KOPT-K1 (cell line): ENCODE results near the gene ZNF618.

ENCODE experiments used
- H3K27ac ChIP-seq: fragments of 200-600 bp; sonication (generic); 2 replicates; pipeline ENCODE4 v1.5.1; 2016; ENCODE audit warnings: antibody characterized with exemption, mild to moderate bottlenecking, low read depth, low read length; ENCODE audit not compliant: poor library complexity, severe bottlenecking
- H3K36me3 ChIP-seq: fragments of 200-600 bp; sonication (generic); 2 replicates; pipeline ENCODE4 v1.5.1; 2017; ENCODE audit warnings: antibody characterized with exemption, mild to moderate bottlenecking, low read length, moderate library complexity; ENCODE audit not compliant: insufficient read depth
- H3K9me3 ChIP-seq: fragments of 200-600 bp; sonication (generic); 2 replicates; pipeline ENCODE4 v1.5.1; 2017; ENCODE audit warnings: antibody characterized with exemption, low read length, mild to moderate bottlenecking; ENCODE audit not compliant: insufficient read depth, poor library complexity, severe bottlenecking

The ZNF618 gene

DNA sequence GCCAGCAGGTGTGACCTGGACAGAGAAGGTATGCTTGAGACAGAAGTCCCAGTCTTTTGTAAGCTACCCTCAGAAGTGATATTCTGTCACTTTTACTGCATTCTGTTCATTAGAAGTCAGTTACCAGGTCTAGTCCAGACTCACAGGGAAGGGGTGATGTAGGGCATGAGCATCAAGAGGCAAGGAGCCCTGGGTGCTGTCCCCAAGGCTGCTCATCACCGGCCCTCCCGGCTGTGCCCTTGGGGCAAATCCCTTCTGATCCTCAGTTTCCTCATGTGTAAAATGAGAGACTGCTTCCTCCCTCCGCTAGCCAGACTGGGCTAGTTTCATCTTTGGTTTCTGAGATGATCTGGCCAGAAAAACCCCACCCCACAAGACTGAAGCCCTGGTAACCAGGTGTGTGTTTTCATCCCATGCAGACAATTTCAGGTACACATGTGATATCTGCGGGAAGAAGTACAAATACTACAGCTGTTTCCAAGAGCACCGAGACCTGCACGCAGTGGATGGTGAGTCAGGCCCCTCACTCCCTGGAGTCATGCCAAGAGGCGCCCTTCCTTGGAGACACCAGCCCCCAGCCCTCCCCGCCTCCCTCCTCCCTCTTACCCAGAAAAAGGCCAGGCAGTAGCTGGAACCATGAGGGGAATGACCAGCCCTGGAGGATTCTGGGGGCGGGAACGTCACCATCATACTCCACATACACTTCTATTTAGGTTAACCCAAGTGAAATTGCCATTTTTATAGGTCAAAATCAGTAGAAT is 131.0 kb downstream of the ZNF618 start:
- H3K9me3 ChIP-seq: no peaks in the 10 kb centered on the region
- no peak overlapping the region for H3K27ac ChIP-seq
- H3K36me3 ChIP-seq: no peaks in the 10 kb centered on the region

DNA sequence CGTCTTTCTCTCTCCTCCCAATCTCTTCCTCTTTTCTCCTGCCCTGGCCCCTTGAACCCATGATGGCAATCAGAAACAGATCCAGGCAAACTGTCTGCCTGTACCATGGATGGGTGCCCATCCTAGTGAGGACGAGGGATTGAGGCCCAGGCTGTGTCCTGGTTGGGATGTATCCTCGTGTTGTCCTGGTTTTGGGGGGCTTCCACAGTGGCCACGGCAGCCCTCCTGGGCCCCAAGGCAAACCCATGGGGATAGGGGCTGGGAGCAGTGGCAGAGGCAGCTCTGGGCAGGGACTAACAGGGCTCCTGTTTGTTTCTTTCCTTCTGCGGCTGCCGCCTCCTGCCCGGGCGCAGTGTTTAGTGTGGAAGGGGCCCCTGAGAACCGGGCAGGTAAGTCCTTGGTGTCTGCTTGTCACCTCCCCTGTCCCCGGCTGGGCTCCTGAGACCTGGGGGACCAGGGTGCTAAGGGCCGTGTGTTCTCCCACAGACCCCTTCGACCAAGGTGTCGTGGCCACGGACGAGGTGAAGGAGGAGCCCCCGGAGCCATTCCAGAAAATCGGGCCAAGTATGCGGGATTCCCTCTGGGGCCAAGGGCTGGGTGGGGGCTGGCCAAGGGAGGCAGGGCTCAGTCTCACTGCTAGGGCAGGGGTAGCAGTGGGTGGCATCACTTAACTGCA is 132.0 kb downstream of the ZNF618 start:
- Histone ChIP-seq H3K27ac (no peak overlapping the region), H3K36me3 (no peaks in the 10 kb centered on the region), H3K9me3 (no peaks in the 10 kb centered on the region)

DNA sequence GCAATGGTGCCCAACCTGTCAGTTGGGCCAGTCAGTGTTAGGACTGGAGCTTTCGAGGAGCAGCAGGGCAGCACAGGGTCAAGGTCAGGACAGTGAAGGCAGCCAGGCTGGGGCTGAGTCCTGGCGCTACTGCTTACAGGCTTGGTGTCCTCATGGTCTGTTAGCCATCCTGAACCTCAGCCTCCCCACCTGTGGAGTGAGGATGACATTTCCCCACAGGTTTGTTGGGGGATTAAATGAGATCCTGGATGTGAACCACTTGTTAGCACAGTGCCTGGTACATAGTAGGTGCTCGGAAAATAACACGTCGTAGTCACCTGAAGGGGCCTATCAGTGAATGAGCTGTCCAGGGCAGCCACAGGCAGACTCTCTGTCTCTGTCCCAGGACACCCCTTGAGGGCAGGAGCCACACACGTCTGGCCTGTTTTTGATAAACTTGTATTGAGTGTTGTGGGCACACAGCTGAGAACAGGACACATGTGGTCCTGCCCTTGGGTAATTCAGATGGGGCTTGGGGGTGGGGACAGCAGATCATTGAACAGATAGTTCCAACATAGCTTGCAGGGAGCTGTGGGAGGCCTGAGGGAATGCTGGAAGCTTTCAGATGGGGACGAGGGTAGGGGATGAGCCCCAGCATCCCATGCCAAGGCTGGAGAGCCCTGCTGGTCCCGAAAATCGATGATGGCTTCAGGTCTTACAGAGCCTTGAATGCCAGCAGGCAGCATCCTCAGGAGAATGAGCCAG is 132.7 kb downstream of the ZNF618 start:
- H3K36me3 ChIP-seq: no peaks in the 10 kb centered on the region
- no peaks in the 10 kb centered on the region for H3K9me3 ChIP-seq
- no peak overlapping the region for H3K27ac ChIP-seq

DNA sequence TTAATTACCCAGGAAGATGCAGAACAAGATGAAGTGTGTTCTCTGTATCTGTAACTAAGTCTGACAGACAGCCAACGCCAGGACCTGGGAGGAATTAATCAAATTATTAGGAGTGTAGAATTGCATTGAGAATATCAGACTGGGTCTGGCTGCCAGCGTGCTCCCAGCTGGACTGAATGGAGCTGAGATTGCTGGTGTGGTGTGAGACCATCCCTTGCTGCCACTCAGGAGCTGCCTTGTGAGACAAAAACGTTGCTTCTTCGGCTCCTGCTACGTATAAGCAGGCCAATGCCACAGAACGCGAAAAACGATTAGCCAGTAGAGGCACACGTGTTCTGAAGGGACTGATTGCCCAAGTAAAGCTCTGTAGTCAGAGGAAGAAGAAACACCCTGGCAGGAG is 135.2 kb downstream of the ZNF618 start:
- H3K36me3 ChIP-seq: no peaks in the 10 kb centered on the region
- H3K9me3 ChIP-seq: no peaks in the 10 kb centered on the region
- no peak overlapping the region for H3K27ac ChIP-seq

DNA sequence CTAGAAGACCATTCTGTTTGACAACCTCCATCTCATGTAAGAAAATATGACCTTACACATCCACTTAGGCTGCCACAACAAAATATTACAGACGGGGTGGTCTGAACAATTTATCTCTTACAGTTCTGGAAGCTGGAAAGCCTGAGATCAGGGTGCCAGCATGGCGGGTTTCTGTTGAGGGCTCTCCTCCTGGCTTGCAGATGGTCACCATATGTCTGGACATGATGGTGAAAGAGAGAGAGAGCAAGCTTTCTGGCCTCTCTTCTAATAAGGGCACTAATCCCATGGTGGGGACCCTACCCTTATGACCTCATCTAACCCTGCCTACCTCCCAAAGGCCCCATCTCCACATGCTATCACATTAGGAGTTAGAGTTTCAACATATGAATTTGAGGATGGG is 136.0 kb downstream of the ZNF618 start:
- no peaks in the 10 kb centered on the region for H3K36me3 ChIP-seq
- no peak overlapping the region for H3K27ac ChIP-seq
- H3K9me3 ChIP-seq: no peaks in the 10 kb centered on the region

DNA sequence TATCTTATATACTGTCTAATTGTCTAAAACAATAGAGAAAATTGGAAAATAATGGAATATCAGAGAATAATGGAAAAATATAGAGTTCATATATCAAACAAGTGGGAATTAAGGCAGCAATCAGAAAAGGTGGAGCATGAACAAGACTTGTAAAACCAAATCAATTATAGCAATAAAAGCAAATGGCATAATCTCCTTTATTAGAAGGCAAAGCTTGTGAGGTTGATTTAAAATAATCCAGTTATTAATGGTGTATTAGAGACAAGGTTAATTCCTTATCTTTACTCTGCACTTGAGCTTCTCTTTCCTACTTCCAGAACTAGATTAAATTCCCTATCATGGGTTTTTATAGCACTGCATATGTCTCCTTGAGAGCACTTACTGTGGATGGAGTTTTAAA is 137.9 kb downstream of the ZNF618 start:
- no peak overlapping the region for H3K27ac ChIP-seq
- H3K36me3 ChIP-seq: no peaks in the 10 kb centered on the region
- H3K9me3 ChIP-seq: no peaks in the 10 kb centered on the region

DNA sequence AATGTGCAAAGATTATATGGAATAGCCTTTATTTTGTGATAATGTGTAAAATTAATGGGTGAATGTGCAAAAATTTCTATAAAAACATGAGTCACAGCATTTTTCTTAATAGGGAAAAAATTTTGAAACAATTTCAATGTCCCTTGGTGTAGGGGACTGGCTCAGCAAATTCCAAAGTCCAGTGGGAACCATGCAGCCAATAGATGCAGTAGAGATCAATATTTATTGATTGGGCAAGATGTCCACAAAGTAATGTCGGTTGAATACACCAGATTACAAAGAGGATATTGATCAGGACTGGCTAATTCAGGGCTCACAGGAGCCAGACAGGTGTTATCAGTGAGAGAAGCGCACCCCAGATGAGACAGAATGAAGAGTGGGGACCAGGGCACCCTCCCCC is 139.5 kb downstream of the ZNF618 start:
- no peaks in the 10 kb centered on the region for H3K36me3 ChIP-seq
- H3K27ac ChIP-seq: no peak overlapping the region
- H3K9me3 ChIP-seq: no peaks in the 10 kb centered on the region

DNA sequence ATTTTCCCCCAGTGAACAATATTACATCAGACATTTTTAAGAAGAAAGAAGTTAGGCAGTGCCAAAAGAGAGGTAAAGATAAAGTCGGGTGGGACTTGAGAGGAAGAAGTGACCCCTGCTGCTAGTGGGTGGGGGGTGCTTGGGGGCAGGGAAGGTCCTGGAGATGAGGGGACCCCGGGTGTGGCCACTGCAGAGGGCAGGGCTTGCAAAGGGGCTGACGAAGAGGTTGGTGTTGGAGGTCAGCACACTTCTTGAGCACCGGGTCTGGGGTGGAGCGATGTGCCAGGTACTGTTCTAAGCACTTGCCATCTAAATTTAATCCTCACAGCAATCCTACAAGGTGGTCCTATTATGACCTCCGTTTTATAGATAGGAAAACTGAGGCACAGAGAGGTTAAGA is 140.0 kb downstream of the ZNF618 start:
- Histone ChIP-seq H3K36me3 (no peaks in the 10 kb centered on the region), H3K27ac (no peak overlapping the region)

DNA sequence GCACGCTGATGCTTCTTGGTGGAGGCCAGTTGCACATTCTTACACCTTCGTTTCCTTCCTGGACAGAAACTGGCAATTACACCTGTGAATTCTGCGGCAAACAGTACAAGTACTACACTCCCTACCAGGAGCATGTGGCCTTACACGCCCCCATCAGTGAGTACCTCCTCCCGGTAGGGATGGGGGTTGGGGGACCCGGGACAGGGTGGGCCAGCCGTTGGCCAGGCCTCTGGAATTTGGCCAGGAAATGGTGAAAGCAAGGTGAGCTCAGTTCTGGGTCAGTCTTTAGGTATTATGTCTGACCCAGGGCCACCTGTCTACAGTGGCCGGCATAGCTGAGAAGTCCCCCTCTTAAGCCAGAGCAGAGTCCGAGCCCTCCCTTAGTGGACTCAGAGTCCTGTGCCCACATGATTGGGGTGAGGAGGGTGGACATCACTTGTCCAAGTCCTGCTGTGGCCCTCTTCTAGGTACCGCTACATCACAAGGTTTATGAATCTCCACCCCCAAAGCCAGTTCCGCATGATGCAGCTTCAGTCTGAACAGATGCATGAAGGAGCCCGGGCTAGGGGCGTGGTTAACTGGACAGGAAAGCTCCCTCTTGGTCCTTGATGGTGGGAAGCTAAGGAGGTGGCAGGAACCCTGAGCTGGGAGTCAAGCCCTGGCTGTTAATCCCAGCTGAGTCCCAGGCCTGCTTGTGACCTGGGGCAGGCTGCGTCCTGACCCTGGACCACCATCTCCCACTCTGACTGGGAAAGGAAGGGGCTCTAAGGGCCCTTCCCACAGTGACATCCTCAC is 140.7 kb downstream of the ZNF618 start:
- no peak overlapping the region for H3K27ac ChIP-seq
- no peaks in the 10 kb centered on the region for H3K9me3 ChIP-seq
- no peaks in the 10 kb centered on the region for H3K36me3 ChIP-seq

More for the DNA sequence above, 140.0 kb downstream of the ZNF618 start:
- H3K9me3 ChIP-seq: no peaks in the 10 kb centered on the region

DNA sequence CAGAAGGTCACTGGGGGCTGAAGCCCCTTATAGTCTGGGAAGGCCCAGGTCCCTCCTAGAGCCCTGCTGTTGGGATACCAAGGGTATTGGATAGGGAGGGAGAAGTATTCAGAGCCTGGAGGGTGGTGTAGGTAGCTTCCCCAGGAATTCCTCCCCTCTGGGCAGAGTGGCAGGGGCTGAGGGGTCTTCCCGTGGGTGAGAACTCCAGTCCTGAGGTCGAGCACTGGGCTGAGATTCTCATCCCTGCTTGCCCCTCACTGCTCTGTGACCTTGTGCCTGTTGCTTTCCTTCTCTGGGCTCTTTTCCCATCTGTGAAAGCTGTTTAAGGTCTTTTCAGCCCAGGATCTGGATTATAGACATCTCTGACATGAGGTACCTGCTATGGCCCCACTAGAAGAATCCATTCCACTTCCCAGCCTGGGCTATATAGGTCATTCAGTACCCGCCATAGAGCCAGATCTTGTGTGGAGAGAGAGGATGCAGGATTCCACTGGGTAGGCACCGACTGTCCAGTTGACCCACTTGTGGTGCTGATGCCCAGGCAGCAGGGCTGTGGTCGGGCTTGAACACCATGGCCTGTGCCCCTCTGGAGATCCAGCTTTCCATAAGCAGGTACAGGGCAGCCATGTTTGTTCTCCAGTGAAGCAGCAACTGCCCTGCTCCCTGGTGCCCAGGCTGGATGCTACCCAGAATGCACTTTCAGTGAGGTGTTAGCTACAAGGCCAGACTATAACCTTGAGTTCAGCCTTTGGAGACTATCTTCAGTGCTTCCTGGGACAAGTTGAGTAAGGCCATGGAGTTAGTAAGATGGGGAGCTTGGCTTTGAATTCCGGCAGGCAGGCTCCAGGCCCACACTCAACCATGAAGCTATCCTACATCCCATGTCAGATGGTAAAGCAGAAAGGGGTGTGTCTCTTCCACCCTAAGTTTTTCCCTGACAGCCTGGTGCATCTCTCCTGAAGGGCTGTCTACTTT is 141.9 kb downstream of the ZNF618 start:
- H3K9me3 ChIP-seq: no peaks in the 10 kb centered on the region
- H3K36me3 ChIP-seq: no peaks in the 10 kb centered on the region
- H3K27ac ChIP-seq: no peak overlapping the region

DNA sequence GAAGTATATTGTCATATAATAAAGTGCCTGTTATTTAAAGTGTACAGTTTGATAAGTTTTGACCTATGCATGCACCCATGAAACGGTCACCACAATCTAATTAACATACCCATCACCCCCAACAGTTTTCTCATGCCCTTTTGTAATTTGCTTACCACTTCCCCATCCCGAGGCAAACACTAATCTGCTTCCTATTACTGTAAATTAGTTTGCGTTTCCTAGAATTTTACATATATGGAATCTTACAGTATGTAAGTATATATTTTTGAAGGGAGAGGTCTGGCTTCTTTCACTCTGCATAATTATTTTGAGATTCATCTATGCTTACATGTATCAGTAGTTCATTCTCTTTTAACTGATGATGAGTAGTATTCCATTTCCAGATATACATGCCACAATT is 145.5 kb downstream of the ZNF618 start:
- H3K27ac ChIP-seq: no peak overlapping the region
- peaks cover 18% of the 10 kb centered on the region for H3K9me3 ChIP-seq
- H3K36me3 ChIP-seq: no peaks in the 10 kb centered on the region

DNA sequence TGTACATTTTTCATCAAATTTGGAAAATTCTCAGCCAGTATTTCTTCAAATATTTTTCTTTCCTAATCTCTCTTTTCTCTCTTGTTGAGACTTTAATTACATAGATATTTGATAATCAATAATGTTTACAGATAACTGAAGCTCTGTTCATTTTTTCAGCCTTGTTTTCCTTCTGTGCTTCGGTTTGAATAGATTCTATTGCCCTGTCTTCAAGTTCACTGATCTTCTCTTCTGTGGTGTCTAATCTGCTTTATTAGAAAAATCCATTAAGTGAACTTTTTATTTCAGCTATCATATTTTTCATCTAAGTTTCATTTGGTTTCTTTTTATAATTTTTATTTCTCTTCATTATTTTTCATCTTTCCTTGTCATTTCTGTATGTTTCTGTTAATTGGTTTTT is 147.9 kb downstream of the ZNF618 start:
- Histone ChIP-seq H3K9me3 (peaks cover 18% of the 10 kb centered on the region), H3K36me3 (no peaks in the 10 kb centered on the region), H3K27ac (no peak overlapping the region)

DNA sequence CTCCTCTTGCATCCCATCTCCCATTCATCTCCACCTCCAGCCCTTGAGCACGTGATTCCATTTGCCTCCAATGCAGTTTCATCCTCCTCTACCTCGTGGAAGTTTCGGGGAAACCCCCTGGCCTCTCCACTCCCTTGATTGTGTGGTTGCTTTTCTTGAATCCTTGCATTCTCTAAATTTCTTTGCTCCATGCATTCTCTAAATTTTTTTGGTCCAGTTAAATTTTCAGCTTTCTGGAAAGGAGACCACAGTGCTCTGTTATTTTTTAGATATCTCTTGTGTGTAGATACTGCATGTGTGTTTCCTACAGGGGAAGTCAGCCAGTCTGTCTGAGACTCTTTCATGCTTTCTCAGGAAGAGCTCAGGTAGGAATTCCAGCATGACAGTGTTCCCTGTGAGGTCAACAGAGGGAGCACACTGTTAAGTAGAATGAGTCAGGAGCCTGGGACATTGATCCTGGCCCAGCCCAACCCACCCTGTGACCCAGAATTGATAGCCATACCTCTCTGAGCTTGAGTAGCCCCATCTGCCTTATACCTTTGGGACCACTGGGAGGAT is 149.2 kb downstream of the ZNF618 start:
- Histone ChIP-seq H3K27ac (no peak overlapping the region), H3K9me3 (peaks cover 18% of the 10 kb centered on the region), H3K36me3 (no peaks in the 10 kb centered on the region)

DNA sequence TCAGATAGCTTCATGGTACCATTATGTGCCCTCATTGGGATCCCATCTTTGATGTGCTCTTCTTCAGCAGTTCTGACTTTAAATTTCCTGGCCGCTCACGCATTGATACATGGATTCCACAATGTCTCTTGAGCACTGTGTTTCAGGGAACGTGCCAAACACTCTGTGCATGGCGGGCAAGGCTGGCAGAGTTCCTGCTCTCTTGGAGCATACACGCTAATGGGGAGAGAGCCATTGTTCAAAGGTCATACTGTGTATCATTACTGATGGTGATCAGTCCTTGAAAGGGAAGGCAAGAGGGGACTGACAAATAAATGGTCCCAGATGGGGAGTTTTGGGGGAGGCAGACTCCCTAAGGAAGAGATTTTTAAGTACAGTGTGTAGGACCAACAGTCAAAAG is 149.7 kb downstream of the ZNF618 start:
- Histone ChIP-seq H3K36me3 (no peaks in the 10 kb centered on the region), H3K9me3 (peaks cover 18% of the 10 kb centered on the region), H3K27ac (no peak overlapping the region)
